GM21529 (cell line): ENCODE measurements around the gene GRK3.
"Not testable (repeated sequence)": the region's sequence is repeated elsewhere in the genome, so short reads cannot be mapped to it uniquely, and the experiment has no call there.

Experiments used
- ATAC-seq: cut with Tn5 transposase; IDR thresholded peaks from one replicate; pipeline ENCODE4 v1.9.1; 2021; ENCODE audit not compliant: unreplicated experiment

GRK3 gene

GRCh38 chr22:25623851-25624250 is 59.4 kb downstream of the GRK3 start:
- ATAC-seq = no peak

DNA sequence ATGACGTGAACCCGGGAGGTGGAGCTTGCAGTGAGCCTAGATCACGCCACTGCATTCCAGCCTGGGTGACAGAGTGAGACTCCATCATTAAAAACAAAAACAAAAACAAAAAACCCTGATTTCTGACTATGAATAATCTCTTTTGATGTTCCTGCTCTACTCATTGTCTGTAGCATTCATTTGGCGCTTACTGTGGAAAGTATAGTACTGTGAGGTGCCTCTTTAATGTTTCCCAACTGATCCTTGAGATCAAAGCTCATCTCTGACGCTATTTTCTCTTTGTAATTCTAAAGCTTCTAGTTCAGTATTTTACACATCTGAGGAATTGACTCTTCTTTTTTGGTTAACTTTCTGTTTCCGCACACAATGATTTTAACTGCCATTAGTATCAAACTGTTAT is 60.0 kb downstream of the GRK3 start:
- ATAC-seq = no peak

DNA sequence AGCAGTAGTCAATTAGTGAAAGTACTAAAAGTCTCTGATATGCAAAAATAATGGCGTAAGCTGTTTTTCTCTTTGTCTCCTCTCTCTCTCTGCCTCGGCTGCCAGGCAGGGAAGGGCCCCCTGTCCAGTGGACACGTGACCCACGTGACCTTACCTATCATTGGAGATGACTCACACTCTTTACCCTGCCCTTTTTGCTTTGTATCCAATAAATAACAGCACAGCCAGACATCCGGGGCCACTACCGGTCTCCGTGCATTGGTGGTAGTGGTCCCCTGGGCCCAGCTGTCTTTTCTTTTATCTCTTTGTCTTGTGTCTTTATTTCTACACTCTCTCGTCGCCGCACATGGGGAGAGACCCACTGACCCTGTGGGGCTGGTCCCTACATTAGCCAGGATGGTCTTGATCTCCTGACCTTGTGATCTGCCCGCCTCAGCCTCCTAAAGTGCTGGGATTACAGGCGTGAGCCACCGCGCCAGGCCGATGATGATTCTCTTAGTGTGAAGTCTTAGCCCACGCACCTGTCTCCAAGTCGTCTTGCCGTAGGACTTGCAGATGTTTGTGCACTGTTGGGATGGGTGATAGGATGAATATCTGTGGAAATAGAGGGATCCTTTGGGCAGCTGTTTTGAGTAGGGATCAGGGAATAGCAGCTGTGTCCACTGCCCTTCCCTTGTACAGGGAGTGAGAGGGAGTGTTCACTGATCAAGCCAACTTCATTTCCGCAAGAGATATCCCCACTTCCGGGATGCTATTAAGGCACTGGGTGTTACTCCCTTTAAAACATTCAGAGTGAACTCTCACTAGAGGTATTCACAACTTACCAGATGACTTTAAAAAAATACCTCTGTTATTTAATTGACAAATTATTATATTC is 61.5 kb downstream of the GRK3 start:
- not testable (repeated sequence) for ATAC-seq

GRCh38 chr22:25626624-25626990 is 62.1 kb downstream of the GRK3 start:
- ATAC-seq = no peak

DNA sequence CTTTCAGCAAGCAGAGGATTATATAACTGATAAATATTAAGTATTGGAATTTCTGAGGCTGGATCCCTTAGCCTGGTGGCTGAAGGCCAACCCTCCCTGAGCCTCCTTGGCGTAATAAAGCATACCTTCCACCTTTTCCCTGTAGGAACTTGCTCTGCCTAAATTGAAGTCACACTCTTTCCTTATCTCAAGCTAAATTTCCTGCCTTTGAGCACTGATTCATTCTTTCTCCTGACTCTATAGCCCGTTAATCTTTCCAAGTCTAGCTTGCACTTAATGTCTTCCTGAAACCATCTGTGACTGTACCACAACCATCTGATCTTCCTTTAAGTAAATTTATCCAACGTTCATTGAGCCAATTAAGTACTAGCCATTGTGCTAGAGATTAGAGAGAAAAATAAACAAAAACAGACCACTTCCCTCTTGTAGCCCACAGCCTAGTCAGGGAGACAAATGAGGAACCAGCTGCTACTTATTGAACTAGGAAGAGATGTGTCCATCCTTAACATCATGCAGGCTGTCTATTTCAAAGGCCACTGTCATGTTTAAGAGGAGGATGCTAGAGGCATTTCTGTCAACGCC is 62.9 kb downstream of the GRK3 start:
- ATAC-seq = no peak

DNA sequence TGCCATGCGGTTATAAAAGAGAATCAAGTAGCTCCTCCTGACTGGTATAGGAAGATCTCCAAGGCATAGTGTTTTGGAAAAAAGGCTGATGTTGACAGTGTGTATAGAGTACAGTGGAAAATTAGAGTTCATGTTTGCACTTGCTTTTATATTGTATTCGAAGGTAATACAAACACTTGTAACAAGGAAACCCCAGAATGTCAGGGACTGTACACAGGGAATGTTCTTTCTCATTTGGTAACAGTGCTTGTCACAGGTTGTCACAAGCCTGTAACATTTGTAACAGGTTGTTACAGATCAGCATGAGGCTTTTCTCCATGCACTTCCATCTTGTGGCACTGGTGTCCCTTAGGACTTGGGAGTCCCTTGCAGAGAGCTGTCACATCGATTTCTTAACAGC is 64.0 kb downstream of the GRK3 start:
- no peak for ATAC-seq

GRCh38 chr22:25629613-25630012 is 65.1 kb downstream of the GRK3 start:
- no peak for ATAC-seq

DNA sequence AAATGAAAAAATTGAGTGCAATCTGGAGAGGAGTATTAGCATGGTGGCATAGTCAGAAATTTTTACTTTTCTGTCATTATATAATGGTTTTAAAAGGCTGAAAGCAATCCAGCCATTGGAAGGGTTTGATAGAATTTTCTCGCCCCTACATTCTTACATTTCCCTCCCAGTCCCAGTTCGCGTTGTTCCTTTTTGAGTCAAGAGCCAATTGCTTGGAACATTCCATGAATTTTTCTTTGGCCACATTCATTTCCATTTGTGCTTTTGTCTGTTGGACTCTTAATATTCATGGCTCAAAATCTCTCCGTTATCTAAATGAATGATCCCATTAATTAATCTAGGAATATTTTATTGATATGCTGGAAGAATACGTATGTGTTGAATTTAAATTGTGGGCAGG is 66.0 kb downstream of the GRK3 start:
- ATAC-seq = no peak

GRCh38 chr22:25636323-25636722 is 71.8 kb downstream of the GRK3 start:
- ATAC-seq = no peak

- no peak for ATAC-seq
Observed at GRCh38 chr22:25637032-25637431, 72.6 kb downstream of the GRK3 start.

- no peak for ATAC-seq
Observed at GRCh38 chr22:25637672-25638071, 73.2 kb downstream of the GRK3 start.

DNA sequence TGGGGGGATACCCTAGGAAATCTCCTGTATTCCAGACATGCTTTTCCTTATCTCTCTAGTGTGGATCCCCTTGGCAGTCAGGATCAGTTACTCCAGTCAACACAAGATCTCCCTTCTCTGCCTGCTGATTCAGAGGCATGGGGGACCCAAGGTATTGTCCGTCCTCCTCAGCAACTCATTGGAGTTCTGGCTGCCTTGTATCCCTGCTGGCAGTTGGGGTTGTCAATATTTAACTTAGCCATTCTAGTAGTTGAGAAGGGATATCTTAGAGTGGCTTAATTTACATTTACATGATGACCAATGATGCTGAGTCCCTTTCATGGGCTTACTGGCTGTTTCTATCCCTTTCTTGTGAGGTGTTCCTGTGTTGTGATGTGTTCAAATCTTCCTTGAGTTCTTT is 74.2 kb downstream of the GRK3 start:
- ATAC-seq = no peak

- ATAC-seq = no peak
Observed at GRCh38 chr22:25641650-25642049, 77.2 kb downstream of the GRK3 start.

DNA sequence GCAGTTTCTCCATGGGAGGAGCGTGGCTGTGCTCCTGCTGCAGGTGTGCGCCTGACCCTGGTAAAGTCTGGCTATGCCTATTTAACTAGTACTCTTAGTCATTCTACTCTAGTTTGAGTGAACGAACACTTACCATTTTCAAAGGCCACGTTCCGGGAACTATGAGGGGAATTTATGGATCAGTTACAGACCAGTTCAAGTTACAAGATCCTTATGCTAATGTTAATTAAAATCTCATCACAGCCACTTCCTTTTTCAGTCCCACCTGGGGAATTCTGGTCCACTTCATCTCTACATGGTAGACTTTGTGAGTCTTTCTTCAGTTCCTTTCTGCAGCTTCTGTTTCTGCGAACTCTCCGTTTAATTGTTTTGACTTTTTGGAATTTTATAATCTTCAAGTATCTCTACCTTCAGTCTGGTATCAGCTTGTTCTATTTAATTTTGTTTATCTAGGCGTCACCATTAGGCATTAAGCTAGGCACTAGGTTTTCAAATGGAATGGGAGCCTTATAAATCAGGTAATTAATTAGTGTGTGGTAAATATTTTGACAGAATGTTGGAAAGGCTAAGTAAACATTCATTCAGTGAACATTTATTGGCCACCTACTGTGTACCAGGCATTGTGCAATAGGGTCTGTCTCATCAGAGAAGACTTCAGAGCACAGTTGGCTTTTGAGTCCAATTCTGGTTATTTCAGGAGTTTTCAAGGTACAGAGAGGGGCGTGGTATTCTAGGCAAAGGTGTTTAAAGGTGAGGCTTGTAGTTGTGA is 78.9 kb downstream of the GRK3 start:
- ATAC-seq = no peak

DNA sequence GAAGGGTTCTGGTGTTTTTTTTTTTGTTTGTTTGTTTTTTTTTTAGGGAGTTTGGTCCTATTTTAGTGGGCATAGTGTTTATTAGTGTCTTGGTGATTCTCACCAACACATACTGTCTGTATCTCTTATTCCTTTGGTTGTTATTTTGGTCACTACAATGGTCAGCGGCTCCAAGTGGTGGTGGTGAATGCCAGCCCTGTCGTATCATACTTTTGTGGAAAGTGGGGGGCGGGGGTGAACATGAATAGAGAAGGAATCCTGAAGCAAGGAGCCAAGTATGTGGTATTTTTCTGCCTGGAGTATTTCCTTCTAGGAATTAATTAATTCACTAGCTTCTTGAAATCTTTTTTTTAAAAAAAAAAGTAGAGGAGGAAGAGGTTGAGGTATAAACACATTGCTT is 79.6 kb downstream of the GRK3 start:
- no peak for ATAC-seq

GRCh38 chr22:25645266-25645665 is 80.8 kb downstream of the GRK3 start:
- no peak for ATAC-seq

GRCh38 chr22:25645964-25646363 is 81.5 kb downstream of the GRK3 start:
- no peak for ATAC-seq

DNA sequence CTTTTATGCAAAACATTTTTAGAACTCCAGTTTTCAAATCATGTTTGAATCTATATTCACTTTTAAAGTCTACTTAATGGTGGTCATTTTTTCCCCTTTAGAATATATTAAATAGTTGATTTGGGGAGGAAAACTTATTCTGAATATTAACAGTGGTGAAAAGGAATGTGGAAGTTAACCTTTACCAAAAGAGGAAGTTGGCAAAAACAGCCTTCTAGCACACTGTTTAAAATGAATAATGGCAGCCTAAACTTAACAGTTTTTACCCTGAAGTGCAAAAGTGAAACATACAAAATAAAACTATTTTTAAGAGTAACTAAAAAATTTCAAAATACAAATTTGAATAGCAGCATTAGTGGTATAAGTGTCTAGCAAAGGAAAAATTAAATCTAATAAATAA is 86.4 kb downstream of the GRK3 start:
- ATAC-seq = no peak

DNA sequence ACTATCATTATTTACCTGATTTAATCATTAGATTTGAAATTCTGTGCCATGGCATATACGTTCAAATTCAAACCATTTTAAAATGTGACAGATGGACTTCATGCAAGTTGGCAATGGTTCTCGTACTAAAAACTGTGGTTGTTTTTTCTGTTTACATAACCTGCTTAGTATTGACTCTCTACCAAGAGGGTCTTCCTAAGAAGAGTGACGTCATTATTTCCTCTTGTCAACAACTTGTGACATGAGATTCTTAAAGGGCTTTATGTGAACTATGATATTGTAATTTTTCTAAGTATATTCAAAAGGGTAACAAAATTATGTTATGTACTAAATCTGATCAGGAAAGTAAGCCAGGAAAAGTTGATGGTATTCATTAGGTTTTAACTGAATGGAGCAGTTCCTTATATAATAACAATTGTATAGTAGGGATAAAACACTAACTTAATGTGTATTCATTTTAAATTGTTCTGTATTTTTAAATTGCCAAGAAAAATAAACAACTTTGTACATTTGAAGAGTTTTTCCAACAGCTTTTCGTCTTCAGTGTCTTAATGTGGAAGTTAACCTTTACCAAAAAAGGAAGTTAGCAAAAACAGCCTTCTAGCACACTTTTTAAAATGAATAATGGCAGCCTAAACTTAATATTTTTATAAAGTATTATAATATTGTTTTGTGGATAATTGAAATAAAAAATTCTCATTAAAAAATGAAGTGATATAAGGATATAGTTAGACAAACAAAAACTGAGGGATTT is 87.0 kb downstream of the GRK3 start:
- no peak for ATAC-seq

GRCh38 chr22:25654676-25655075 is 90.2 kb downstream of the GRK3 start:
- no peak for ATAC-seq

DNA sequence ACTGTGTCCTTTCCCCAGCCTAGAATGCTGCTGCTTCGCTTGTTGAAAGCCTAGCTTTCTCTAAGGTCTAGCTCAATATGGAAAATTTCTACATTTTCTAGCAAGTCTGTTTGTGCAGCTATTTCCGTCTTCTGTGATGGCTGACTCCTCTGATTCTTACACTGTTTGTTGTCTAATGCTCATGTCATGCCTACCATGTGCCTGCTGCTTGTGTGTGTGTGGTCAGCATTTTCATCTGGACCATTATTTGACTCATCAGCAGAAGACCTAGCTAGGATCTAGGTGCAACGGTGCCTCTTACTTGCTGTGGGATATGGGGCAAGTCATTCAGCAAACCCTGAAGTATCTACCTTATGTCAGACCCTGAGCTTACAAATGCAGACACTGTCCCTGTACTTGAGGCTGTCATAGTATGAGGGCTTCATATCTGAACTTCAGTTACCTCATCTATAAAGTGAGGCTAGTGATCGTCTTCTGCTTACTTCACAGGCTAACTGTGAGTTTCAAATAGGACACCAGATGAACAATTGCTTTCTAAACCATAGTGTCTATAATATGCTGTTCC is 91.0 kb downstream of the GRK3 start:
- no peak for ATAC-seq
